ENCODE measurements around the gene NEK11. TPM values are rescaled to one million over a fixed set of nuclear protein-coding genes. Genes with fewer than 3 reads are reported as not detected.

NEK11 gene
- polyA plus RNA-seq, 1 of the 3 experiments (the other 2 are of a cell fraction) = 4.7 TPM

DNA sequence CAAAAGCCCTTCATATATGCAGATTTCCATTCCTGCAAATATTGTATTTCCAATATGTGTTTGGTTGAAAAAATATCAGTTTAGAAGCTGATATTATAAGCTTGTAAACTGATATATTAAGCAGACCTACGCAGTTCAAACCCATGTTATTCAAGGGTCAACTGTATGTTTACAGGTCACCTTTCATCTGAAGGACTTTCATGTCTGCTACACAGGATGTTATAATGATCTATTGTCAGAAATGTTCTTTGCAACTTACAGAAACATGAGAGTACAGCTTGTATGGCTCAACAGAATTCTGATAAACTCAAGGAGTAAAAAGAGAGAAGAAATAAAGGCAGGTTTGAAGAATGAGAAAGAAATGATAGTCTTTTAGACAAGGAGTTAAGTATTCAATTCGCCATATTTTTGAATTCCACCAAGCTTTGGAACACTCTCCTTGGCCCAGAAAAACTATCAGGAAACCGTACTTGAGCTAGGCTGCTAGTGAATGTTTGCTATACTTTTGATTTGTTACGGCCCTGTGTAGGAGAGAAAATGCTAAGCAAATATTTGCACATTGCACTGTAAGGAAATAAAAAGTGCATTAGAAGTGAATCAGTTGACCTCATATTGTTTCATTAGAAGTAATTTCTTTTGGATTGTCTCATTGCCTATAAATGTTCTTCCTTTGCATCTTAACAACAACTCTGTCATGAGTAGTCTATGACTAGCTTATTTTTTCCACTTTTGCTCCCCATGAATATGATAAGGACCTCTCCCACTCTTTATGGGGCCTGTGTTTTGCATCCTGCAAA lies 81.2 kb downstream of the NEK11 start:
- ChIA-PET POLR2A (no interaction called here), CTCF (interaction anchor here (1.2 kb wide), 1 partner anchor 55 kb away, joined by 3 read pairs; no protein-coding TSS in a partner anchor)
- H3K27ac ChIP-seq (ENCODE audit: low read depth in 2 of 2, low read length in 1 of 2) = no peak overlapping the region
- H3K9me3 ChIP-seq = no peaks in the 10 kb centered on the region
- WGBS (ENCODE audit: low lambda C conversion rate) = 89% methylated on average over 4 of the region's 4 CpGs
- no peaks in the 10 kb centered on the region for H3K9me2 ChIP-seq
- H3F3A ChIP-seq (replicated peaks; ENCODE audit: insufficient read depth) = no peaks in the 10 kb centered on the region
- H3K79me2 ChIP-seq (ENCODE audit: insufficient read depth) = no peaks in the 10 kb centered on the region
- no peaks in the 10 kb centered on the region for H3K27me3 ChIP-seq (ENCODE audit: insufficient read depth)
- no peak for DNase-seq
- H3K36me3 ChIP-seq (replicated peaks in 1 of 2; ENCODE audit: control insufficient read depth in 1 of 2, insufficient read depth in 2 of 2, low read length in 1 of 2) = peaks cover 0 to 4% of the 10 kb centered on the region in 2 experiments
- H2AFZ ChIP-seq (ENCODE audit: low read depth) = no peak overlapping the region
- H3K9ac ChIP-seq = no peak overlapping the region
- no peak overlapping the region for H3K4me2 ChIP-seq
- peaks cover 0 to 2% of the 10 kb centered on the region in 2 experiments; a peak in 1 of 4 replicates for H3K4me1 ChIP-seq (ENCODE audit: control insufficient read depth in 1 of 2, insufficient read depth in 2 of 2, low read depth in 1 of 2, low read length in 1 of 2)
- no peak overlapping the region for H3K4me3 ChIP-seq (ENCODE audit: low read depth in 2 of 2, low read length in 1 of 2)
- no peaks in the 10 kb centered on the region for H4K20me1 ChIP-seq (ENCODE audit: insufficient read depth)
- TF ChIP-seq SMC3 (IDR thresholded peaks at IDR 0.05; ENCODE audit: low read depth, low read length) (no peak), CHD2 (IDR thresholded peaks at IDR 0.05; ENCODE audit: low read length, partially characterized antibody) (no peak), GABPA (IDR thresholded peaks at IDR 0.05; ENCODE audit: low read depth) (no peak), YY1 (IDR thresholded peaks at IDR 0.05; ENCODE audit: low read depth) (no peak), SIN3A (IDR thresholded peaks at IDR 0.05; ENCODE audit: borderline replicate concordance, low read depth, low read length) (no peak), EZH2phosphoT487 (IDR thresholded peaks at IDR 0.05; ENCODE audit: borderline replicate concordance, low read depth) (no peak), FOXJ3 (CRISPR knock-in tag; IDR thresholded peaks at IDR 0.05) (no peak), RCOR1 (IDR thresholded peaks at IDR 0.05; ENCODE audit: low read length) (no peak)
- TF ChIP-seq, protein P1, sequence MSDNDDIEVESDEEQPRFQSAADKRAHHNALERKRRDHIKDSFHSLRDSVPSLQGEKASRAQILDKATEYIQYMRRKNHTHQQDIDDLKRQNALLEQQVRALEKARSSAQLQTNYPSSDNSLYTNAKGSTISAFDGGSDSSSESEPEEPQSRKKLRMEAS (IDR thresholded peaks at IDR 0.05; ENCODE audit: low read depth) = no peak
- TF ChIP-seq, protein P2, sequence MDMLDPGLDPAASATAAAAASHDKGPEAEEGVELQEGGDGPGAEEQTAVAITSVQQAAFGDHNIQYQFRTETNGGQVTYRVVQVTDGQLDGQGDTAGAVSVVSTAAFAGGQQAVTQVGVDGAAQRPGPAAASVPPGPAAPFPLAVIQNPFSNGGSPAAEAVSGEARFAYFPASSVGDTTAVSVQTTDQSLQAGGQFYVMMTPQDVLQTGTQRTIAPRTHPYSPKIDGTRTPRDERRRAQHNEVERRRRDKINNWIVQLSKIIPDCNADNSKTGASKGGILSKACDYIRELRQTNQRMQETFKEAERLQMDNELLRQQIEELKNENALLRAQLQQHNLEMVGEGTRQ (IDR thresholded peaks at IDR 0.05; ENCODE audit: borderline replicate concordance, low read depth, low read length) = no peak
- TF ChIP-seq, protein P3, sequence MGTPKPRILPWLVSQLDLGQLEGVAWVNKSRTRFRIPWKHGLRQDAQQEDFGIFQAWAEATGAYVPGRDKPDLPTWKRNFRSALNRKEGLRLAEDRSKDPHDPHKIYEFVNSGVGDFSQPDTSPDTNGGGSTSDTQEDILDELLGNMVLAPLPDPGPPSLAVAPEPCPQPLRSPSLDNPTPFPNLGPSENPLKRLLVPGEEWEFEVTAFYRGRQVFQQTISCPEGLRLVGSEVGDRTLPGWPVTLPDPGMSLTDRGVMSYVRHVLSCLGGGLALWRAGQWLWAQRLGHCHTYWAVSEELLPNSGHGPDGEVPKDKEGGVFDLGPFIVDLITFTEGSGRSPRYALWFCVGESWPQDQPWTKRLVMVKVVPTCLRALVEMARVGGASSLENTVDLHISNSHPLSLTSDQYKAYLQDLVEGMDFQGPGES (IDR thresholded peaks at IDR 0.05; ENCODE audit: low read depth, low read length) = no peak
- TF ChIP-seq, protein P4, sequence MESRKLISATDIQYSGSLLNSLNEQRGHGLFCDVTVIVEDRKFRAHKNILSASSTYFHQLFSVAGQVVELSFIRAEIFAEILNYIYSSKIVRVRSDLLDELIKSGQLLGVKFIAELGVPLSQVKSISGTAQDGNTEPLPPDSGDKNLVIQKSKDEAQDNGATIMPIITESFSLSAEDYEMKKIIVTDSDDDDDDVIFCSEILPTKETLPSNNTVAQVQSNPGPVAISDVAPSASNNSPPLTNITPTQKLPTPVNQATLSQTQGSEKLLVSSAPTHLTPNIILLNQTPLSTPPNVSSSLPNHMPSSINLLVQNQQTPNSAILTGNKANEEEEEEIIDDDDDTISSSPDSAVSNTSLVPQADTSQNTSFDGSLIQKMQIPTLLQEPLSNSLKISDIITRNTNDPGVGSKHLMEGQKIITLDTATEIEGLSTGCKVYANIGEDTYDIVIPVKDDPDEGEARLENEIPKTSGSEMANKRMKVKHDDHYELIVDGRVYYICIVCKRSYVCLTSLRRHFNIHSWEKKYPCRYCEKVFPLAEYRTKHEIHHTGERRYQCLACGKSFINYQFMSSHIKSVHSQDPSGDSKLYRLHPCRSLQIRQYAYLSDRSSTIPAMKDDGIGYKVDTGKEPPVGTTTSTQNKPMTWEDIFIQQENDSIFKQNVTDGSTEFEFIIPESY (IDR thresholded peaks at IDR 0.05; ENCODE audit: borderline replicate concordance, low read depth) = no peak

Measured in SK-N-SH (cell line).